Activated T-cell treated with anti-CD3 and anti-CD28 coated beads, Interleukin-2, amount 50 U/mL, for 48 hours (primary cell): ENCODE data around the gene KAT6B.

Source experiments
- DNase-seq, 2 experiments: peaks; one replicate each; pipeline ENCODE4 v3.0.0-alpha.2; 2020

KAT6B gene

GRCh38 chr10:74957285-74957961, 131.0 kb downstream of the KAT6B start:
- no peak for DNase-seq

- DNase-seq = no peak
These were observed 131.9 kb downstream of the KAT6B start for GRCh38 chr10:74958316-74958715.

- no peak for DNase-seq
These were observed 134.3 kb downstream of the KAT6B start for GRCh38 chr10:74960670-74961069.

GRCh38 chr10:74962517-74962916, 136.1 kb downstream of the KAT6B start:
- DNase-seq = no peak

GRCh38 chr10:74963549-74963948, 137.1 kb downstream of the KAT6B start:
- DNase-seq = no peak

GRCh38 chr10:74967911-74968666, 141.7 kb downstream of the KAT6B start:
- DNase-seq = no peak

- no peak for DNase-seq
These were observed 142.3 kb downstream of the KAT6B start for GRCh38 chr10:74968667-74969061.

GRCh38 chr10:74969093-74969492, 142.7 kb downstream of the KAT6B start:
- no peak for DNase-seq

- DNase-seq = no peak
These were observed 143.1 kb downstream of the KAT6B start for GRCh38 chr10:74969530-74969929.

GRCh38 chr10:74973741-74974392, 147.5 kb downstream of the KAT6B start:
- no peak for DNase-seq

- no peak for DNase-seq
These were observed 149.4 kb downstream of the KAT6B start for GRCh38 chr10:74975758-74976157.

- DNase-seq = no peak
These were observed 150.2 kb downstream of the KAT6B start for GRCh38 chr10:74976565-74976964.

GRCh38 chr10:74977072-74977471, 150.7 kb downstream of the KAT6B start:
- DNase-seq = no peak

- peak in 1 of 2 experiments; percentile 40 for DNase-seq
These were observed 151.8 kb downstream of the KAT6B start for GRCh38 chr10:74977913-74978847.

- DNase-seq = no peak
These were observed 155.6 kb downstream of the KAT6B start for GRCh38 chr10:74981831-74982633.

GRCh38 chr10:74982634-74982982, 156.2 kb downstream of the KAT6B start:
- DNase-seq = no peak

GRCh38 chr10:74983383-74983782, 157.0 kb downstream of the KAT6B start:
- no peak for DNase-seq

- DNase-seq = no peak
These were observed 161.1 kb downstream of the KAT6B start for GRCh38 chr10:74987339-74988053.

- DNase-seq = no peak
These were observed 161.8 kb downstream of the KAT6B start for GRCh38 chr10:74988054-74988775.

- DNase-seq = no peak
These were observed 162.6 kb downstream of the KAT6B start for GRCh38 chr10:74988832-74989561.
